ENCODE measurements around the gene ADAM12. TPM values are rescaled to one million over a fixed set of nuclear protein-coding genes. Genes with fewer than 3 reads are reported as not detected.

The ADAM12 gene
- total and polyA plus RNA-seq, 2 of the 13 experiments (the other 11 are each of a cell fraction or from before 2014, with no cell fraction given): not detected

DNA sequence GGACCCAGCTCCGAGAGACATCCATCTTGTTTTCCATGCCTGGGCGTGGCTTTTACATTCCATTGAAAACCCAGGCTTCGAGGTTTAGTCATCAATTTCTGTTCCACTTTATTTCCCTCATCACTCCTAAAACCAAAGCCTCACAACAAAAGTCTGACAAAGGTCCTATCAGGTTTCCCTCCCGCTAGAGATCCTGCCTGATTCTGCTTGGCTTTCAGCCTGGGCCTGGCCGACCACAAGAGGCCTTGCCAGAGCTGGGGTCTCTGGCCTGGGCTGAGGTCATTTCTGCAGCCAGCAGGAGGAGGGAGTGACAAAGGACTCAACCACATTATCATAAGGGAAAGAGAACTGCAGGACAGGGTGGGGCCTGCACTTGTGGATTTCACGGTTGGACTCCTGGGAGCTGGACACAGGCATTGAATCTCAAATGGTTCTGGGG, 324.9 kb downstream of the ADAM12 start:
- H3K79me2 ChIP-seq (ENCODE audit: insufficient read depth, low read length): no peaks in the 10 kb centered on the region
- intact Hi-C loops (cut with micrococcal nuclease; ENCODE audit: unreplicated experiment): no loop called here
- in situ Hi-C loops (cut with HindIII; ENCODE audit: extremely low pct_ligation_motif_present, low pct_unique_long_range_greater_than_20kb): no loop called here
- H3K4me3 ChIP-seq (replicated peaks in 1 of 3; ENCODE audit: insufficient read depth in 1 of 3, low read depth in 2 of 3, low read length in 3 of 3): no peak overlapping the region
- no peaks in the 10 kb centered on the region for H4K20me1 ChIP-seq (ENCODE audit: insufficient read depth, low read length)
- BruUV-seq (replicated peaks): no TSS peak
- ChIA-PET CTCF (ENCODE audit: low intra/inter-chr PET ratio, low total read pairs) (no interaction called here), POLR2A (no interaction called here)
- no peak overlapping the region for H3K9ac ChIP-seq (ENCODE audit: insufficient read depth, low read depth, low read length)
- H2AFZ ChIP-seq (ENCODE audit: low read length): no peak overlapping the region
- no peaks in the 10 kb centered on the region for H3K36me3 ChIP-seq (replicated peaks in 1 of 2; ENCODE audit: control insufficient read depth in 1 of 2, insufficient read depth in 2 of 2, low read length in 2 of 2)
- 35% methylated on average over 6 of the region's 6 CpGs for WGBS (ENCODE audit: low lambda C conversion rate)
- ATAC-seq (no peak), DNase-seq (ENCODE audit: low spot score) (no peak), FAIRE-seq (no peak)
- no peaks in the 10 kb centered on the region for H3K9me3 ChIP-seq (ENCODE audit: low read length)
- no peaks in the 10 kb centered on the region for H3K4me1 ChIP-seq (ENCODE audit: insufficient read depth, low read length)
- no peak overlapping the region for H3K27ac ChIP-seq (ENCODE audit: extremely low read length, insufficient read depth, low read length)
- H3K27me3 ChIP-seq (ENCODE audit: control insufficient read depth in 1 of 2, insufficient read depth in 2 of 2, low read length in 2 of 2): peaks cover 2 to 38% of the 10 kb centered on the region in 2 experiments; a peak in 3 of 5 replicates
- H3K4me2 ChIP-seq (ENCODE audit: low read depth, low read length): no peak overlapping the region
- TF ChIP-seq CREM (IDR thresholded peaks at IDR 0.05) (no peak), CREM (CRISPR knock-in tag; IDR thresholded peaks at IDR 0.05) (no peak), ELF4 (CRISPR knock-in tag; IDR thresholded peaks at IDR 0.05; ENCODE audit: borderline replicate concordance) (no peak), U2AF1 (optimal IDR thresholded peaks at IDR 0.05; ENCODE audit: low read depth, low read length) (no peak), ZNF775 (CRISPR knock-in tag; IDR thresholded peaks at IDR 0.05; ENCODE audit: borderline replicate concordance) (no peak), GTF3A (CRISPR knock-in tag; conservative IDR thresholded peaks at IDR 0.05) (no peak), SNAPC2 (CRISPR knock-in tag; IDR thresholded peaks at IDR 0.05) (no peak), MXD4 (CRISPR knock-in tag; IDR thresholded peaks at IDR 0.05) (no peak), MIER3 (CRISPR knock-in tag; IDR thresholded peaks at IDR 0.05; ENCODE audit: borderline replicate concordance) (no peak), KLF15 (CRISPR knock-in tag; IDR thresholded peaks at IDR 0.05; ENCODE audit: borderline replicate concordance) (no peak), MTF2 (CRISPR knock-in tag; IDR thresholded peaks at IDR 0.05; ENCODE audit: borderline replicate concordance) (no peak)
- TF ChIP-seq, protein P1, sequence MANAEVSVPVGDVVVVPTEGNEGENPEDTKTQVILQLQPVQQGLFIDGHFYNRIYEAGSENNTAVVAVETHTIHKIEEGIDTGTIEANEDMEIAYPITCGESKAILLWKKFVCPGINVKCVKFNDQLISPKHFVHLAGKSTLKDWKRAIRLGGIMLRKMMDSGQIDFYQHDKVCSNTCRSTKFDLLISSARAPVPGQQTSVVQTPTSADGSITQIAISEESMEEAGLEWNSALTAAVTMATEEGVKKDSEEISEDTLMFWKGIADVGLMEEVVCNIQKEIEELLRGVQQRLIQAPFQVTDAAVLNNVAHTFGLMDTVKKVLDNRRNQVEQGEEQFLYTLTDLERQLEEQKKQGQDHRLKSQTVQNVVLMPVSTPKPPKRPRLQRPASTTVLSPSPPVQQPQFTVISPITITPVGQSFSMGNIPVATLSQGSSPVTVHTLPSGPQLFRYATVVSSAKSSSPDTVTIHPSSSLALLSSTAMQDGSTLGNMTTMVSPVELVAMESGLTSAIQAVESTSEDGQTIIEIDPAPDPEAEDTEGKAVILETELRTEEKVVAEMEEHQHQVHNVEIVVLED (CRISPR knock-in tag; IDR thresholded peaks at IDR 0.05; ENCODE audit: borderline replicate concordance): no peak
- TF ChIP-seq, protein P2, sequence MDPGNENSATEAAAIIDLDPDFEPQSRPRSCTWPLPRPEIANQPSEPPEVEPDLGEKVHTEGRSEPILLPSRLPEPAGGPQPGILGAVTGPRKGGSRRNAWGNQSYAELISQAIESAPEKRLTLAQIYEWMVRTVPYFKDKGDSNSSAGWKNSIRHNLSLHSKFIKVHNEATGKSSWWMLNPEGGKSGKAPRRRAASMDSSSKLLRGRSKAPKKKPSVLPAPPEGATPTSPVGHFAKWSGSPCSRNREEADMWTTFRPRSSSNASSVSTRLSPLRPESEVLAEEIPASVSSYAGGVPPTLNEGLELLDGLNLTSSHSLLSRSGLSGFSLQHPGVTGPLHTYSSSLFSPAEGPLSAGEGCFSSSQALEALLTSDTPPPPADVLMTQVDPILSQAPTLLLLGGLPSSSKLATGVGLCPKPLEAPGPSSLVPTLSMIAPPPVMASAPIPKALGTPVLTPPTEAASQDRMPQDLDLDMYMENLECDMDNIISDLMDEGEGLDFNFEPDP (CRISPR knock-in tag; conservative IDR thresholded peaks at IDR 0.05): no peak
- TF ChIP-seq, protein P3, sequence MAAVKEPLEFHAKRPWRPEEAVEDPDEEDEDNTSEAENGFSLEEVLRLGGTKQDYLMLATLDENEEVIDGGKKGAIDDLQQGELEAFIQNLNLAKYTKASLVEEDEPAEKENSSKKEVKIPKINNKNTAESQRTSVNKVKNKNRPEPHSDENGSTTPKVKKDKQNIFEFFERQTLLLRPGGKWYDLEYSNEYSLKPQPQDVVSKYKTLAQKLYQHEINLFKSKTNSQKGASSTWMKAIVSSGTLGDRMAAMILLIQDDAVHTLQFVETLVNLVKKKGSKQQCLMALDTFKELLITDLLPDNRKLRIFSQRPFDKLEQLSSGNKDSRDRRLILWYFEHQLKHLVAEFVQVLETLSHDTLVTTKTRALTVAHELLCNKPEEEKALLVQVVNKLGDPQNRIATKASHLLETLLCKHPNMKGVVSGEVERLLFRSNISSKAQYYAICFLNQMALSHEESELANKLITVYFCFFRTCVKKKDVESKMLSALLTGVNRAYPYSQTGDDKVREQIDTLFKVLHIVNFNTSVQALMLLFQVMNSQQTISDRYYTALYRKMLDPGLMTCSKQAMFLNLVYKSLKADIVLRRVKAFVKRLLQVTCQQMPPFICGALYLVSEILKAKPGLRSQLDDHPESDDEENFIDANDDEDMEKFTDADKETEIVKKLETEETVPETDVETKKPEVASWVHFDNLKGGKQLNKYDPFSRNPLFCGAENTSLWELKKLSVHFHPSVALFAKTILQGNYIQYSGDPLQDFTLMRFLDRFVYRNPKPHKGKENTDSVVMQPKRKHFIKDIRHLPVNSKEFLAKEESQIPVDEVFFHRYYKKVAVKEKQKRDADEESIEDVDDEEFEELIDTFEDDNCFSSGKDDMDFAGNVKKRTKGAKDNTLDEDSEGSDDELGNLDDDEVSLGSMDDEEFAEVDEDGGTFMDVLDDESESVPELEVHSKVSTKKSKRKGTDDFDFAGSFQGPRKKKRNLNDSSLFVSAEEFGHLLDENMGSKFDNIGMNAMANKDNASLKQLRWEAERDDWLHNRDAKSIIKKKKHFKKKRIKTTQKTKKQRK (IDR thresholded peaks at IDR 0.05; ENCODE audit: low read length): no peak
